ENCODE measurements around the gene MAML3.

MAML3 gene

DNA sequence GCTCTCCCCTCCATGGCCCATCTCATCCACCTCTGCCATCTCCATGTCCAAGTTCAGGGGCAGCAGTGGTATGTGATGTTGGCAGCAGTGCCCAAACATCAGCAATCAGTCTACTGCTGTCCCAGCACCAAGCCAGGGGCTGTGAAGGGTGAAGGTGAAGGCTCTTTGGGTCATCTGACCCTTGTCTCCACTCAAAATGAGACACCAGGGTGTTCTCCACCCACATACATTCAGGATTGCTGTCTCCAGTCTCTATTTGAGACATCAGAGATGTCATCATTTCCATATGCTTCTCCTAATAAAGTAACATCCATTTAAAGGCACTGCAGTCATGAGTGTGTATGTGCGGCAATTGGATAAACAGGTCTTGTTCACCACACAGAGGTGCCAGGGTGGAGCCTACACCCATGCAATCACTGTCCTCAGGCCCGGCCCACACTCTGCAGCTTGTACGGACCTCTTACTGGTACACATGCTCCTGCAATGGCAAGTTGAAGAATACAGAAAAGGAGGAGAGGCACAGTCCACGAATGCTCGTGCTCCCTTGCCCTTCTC, 22.2 kb downstream of the MAML3 start:
- no peaks in the 10 kb centered on the region for H3K9me3 ChIP-seq (ENCODE audit: control insufficient read depth in 2 of 2, low read length in 2 of 2)
- no peaks in the 10 kb centered on the region for H3K36me3 ChIP-seq (ENCODE audit: control insufficient read depth in 2 of 2, insufficient read depth in 2 of 2, low read length in 2 of 2)
- no peak overlapping the region for H3K27ac ChIP-seq (ENCODE audit: low read depth in 2 of 2, low read length in 2 of 2)
- H3K4me3 ChIP-seq (ENCODE audit: low read length in 2 of 2) = no peak overlapping the region
- no peaks in the 10 kb centered on the region for H3K27me3 ChIP-seq (ENCODE audit: control insufficient read depth in 2 of 2, insufficient read depth in 2 of 2, low read length in 2 of 2)
- H3K9ac ChIP-seq (ENCODE audit: low read depth in 1 of 2, low read length in 2 of 2) = no peak overlapping the region
- peaks cover 0 to 7% of the 10 kb centered on the region in 2 donors for H3K4me1 ChIP-seq (ENCODE audit: control insufficient read depth in 2 of 2, insufficient read depth in 2 of 2, low read length in 2 of 2)

DNA sequence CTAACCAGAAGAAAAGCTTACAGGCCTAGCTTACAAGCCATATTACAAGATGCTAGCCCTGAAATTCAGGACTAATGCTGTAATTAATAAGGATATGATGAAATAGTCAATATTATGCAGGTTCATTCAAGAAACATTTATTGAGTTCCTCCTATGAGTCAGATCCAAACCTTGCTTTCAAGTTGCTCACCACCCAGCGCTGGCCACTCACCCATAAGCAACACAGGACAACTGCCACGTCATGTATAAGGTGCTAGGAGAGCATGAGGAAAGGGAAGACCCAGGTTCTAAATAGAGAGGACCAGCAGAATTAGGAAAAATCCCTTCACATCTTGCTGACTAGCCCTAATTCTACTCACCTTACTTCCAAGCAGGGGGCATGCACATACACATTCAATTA, 23.3 kb downstream of the MAML3 start:
- Histone ChIP-seq H3K36me3 (ENCODE audit: control insufficient read depth in 2 of 2, insufficient read depth in 2 of 2, low read length in 2 of 2) (no peaks in the 10 kb centered on the region), H3K4me3 (ENCODE audit: low read length in 2 of 2) (no peak overlapping the region), H3K27ac (ENCODE audit: low read depth in 2 of 2, low read length in 2 of 2) (no peak overlapping the region), H3K9me3 (ENCODE audit: control insufficient read depth in 2 of 2, low read length in 2 of 2) (no peaks in the 10 kb centered on the region), H3K27me3 (ENCODE audit: control insufficient read depth in 2 of 2, insufficient read depth in 2 of 2, low read length in 2 of 2) (no peaks in the 10 kb centered on the region), H3K9ac (ENCODE audit: low read depth in 1 of 2, low read length in 2 of 2) (no peak overlapping the region), H3K4me1 (ENCODE audit: control insufficient read depth in 2 of 2, insufficient read depth in 2 of 2, low read length in 2 of 2) (peaks cover 0 to 7% of the 10 kb centered on the region in 2 donors)

DNA sequence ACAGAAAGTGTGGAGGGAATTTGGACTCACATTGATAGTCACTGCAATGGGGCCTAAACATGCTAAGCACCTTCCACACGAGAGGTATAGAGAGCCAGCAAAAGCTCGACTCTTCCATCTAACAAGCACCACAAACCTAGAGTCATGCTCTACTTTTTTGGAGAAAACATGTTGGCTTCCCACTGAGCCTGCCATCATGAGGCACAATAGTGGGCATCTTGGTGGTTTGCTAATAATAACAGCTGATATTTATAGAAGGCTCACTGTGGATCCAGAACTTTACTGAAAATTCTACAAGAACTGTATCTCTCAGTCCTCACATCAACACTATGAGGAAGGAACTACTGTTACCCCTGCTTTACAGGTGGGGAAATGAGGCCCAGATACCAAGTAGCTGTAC, 26.6 kb downstream of the MAML3 start:
- no peaks in the 10 kb centered on the region for H3K4me1 ChIP-seq (ENCODE audit: control insufficient read depth in 2 of 2, insufficient read depth in 2 of 2, low read length in 2 of 2)
- no peaks in the 10 kb centered on the region for H3K36me3 ChIP-seq (ENCODE audit: control insufficient read depth in 2 of 2, insufficient read depth in 2 of 2, low read length in 2 of 2)
- H3K27me3 ChIP-seq (ENCODE audit: control insufficient read depth in 2 of 2, insufficient read depth in 2 of 2, low read length in 2 of 2) = no peaks in the 10 kb centered on the region
- H3K4me3 ChIP-seq (ENCODE audit: low read length in 2 of 2) = no peak overlapping the region
- H3K9ac ChIP-seq (ENCODE audit: low read depth in 1 of 2, low read length in 2 of 2) = no peak overlapping the region
- no peak overlapping the region for H3K27ac ChIP-seq (ENCODE audit: low read depth in 2 of 2, low read length in 2 of 2)
- no peaks in the 10 kb centered on the region for H3K9me3 ChIP-seq (ENCODE audit: control insufficient read depth in 2 of 2, low read length in 2 of 2)

DNA sequence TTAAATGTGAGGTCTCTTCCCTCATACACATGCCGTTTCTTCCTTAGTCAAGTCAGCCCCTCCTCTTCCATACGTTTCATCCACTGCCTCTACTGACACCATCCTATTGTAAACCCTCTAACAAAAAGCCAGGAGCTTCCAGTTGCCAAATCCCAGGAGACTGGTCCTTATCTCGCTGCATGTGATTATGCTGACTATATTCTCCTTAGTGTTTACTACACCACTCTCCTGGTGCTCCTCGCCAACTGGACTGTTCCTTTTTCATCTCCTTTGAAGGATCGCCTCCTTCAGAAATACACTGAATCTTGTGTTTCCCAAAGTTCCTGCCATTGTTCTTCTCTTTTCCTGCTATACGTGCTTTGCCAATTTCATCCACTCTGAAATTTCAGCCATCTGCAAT, 27.7 kb downstream of the MAML3 start:
- no peak overlapping the region for H3K27ac ChIP-seq (ENCODE audit: low read depth in 2 of 2, low read length in 2 of 2)
- H3K4me1 ChIP-seq (ENCODE audit: control insufficient read depth in 2 of 2, insufficient read depth in 2 of 2, low read length in 2 of 2) = no peaks in the 10 kb centered on the region
- no peaks in the 10 kb centered on the region for H3K9me3 ChIP-seq (ENCODE audit: control insufficient read depth in 2 of 2, low read length in 2 of 2)
- no peaks in the 10 kb centered on the region for H3K27me3 ChIP-seq (ENCODE audit: control insufficient read depth in 2 of 2, insufficient read depth in 2 of 2, low read length in 2 of 2)
- H3K9ac ChIP-seq (ENCODE audit: low read depth in 1 of 2, low read length in 2 of 2) = no peak overlapping the region
- no peak overlapping the region for H3K4me3 ChIP-seq (ENCODE audit: low read length in 2 of 2)
- no peaks in the 10 kb centered on the region for H3K36me3 ChIP-seq (ENCODE audit: control insufficient read depth in 2 of 2, insufficient read depth in 2 of 2, low read length in 2 of 2)

DNA sequence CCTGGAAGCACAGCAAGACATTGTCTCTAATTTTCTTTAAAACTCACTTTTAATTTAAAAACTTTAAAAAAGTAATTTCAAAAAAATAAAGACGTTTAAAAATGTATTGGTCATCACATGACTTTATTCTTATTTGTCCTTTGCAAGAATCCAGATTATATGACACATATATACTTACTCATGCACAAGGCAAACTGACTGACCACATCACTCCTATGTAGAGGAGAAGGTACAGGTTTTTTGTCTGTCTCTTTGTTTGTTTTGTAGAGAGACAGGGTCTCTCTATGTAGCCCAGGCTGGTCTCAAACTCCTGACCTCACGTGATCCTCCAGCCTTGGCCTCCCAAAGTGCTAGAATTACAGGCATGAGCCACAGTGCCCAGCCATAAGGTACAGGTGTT, 28.6 kb downstream of the MAML3 start:
- Histone ChIP-seq H3K36me3 (ENCODE audit: control insufficient read depth in 2 of 2, insufficient read depth in 2 of 2, low read length in 2 of 2) (no peaks in the 10 kb centered on the region), H3K27ac (ENCODE audit: low read depth in 2 of 2, low read length in 2 of 2) (no peak overlapping the region), H3K4me1 (ENCODE audit: control insufficient read depth in 2 of 2, insufficient read depth in 2 of 2, low read length in 2 of 2) (no peaks in the 10 kb centered on the region), H3K27me3 (ENCODE audit: control insufficient read depth in 2 of 2, insufficient read depth in 2 of 2, low read length in 2 of 2) (no peaks in the 10 kb centered on the region), H3K9ac (ENCODE audit: low read depth in 1 of 2, low read length in 2 of 2) (no peak overlapping the region), H3K9me3 (ENCODE audit: control insufficient read depth in 2 of 2, low read length in 2 of 2) (no peaks in the 10 kb centered on the region), H3K4me3 (ENCODE audit: low read length in 2 of 2) (no peak overlapping the region)

DNA sequence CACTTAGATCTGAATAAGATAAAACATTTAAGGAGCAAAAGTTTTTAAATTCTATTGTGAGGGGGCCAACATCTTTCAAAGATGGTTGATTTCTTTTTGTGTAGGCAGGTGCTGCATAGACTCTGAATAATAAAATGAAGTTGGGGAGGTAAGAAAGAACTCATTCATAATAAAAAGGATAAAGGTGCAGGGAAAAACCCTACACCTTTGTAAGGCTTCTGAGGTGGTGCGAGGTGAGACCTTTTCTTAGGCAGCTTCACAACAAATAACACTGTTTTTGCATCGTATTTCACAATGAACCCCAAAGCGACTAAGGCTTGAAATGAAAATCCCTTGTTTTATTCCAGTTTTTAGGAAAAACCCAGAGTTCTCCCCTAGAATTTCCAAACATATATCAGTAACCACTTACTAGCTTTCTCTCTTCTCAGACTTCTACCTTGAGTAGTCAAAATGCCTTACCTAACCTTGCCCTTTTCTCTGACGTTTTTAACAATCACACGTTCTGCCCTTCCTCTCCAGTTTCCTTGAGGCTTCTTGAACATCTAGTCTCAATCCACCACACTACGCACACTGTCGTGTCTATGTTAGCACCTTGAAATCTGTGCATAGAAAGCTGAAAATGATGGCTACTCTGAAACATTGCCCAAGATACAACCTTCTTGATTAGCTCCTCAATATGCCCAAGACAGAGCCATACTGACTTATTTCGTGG, 30.2 kb downstream of the MAML3 start:
- H3K4me3 ChIP-seq (ENCODE audit: low read length in 2 of 2) = no peak overlapping the region
- no peaks in the 10 kb centered on the region for H3K27me3 ChIP-seq (ENCODE audit: control insufficient read depth in 2 of 2, insufficient read depth in 2 of 2, low read length in 2 of 2)
- H3K4me1 ChIP-seq (ENCODE audit: control insufficient read depth in 2 of 2, insufficient read depth in 2 of 2, low read length in 2 of 2) = no peaks in the 10 kb centered on the region
- H3K27ac ChIP-seq (ENCODE audit: low read depth in 2 of 2, low read length in 2 of 2) = no peak overlapping the region
- H3K9me3 ChIP-seq (ENCODE audit: control insufficient read depth in 2 of 2, low read length in 2 of 2) = no peaks in the 10 kb centered on the region
- no peak overlapping the region for H3K9ac ChIP-seq (ENCODE audit: low read depth in 1 of 2, low read length in 2 of 2)
- H3K36me3 ChIP-seq (ENCODE audit: control insufficient read depth in 2 of 2, insufficient read depth in 2 of 2, low read length in 2 of 2) = no peaks in the 10 kb centered on the region

DNA sequence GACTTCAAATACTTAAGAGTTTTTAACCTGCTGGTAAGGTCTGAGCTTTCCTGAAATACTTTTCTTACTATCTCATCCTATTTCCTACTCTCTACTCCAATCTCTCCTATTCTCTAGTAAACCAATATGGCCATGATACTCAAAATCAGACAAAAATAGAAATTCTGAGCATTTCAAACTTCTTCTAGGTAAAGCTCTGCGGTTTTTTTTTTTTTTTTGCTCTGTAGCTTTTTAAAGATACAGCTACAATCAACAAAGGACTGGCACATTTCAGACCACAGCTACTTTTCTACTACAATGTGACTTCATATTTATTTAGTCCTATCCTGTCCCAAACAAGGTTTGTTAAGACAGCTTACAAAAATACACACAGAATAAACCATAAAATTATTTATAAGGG, 31.1 kb downstream of the MAML3 start:
- H3K27me3 ChIP-seq (ENCODE audit: control insufficient read depth in 2 of 2, insufficient read depth in 2 of 2, low read length in 2 of 2) = no peaks in the 10 kb centered on the region
- H3K4me3 ChIP-seq (ENCODE audit: low read length in 2 of 2) = no peak overlapping the region
- H3K4me1 ChIP-seq (ENCODE audit: control insufficient read depth in 2 of 2, insufficient read depth in 2 of 2, low read length in 2 of 2) = no peaks in the 10 kb centered on the region
- H3K9me3 ChIP-seq (ENCODE audit: control insufficient read depth in 2 of 2, low read length in 2 of 2) = no peaks in the 10 kb centered on the region
- H3K9ac ChIP-seq (ENCODE audit: low read depth in 1 of 2, low read length in 2 of 2) = no peak overlapping the region
- no peaks in the 10 kb centered on the region for H3K36me3 ChIP-seq (ENCODE audit: control insufficient read depth in 2 of 2, insufficient read depth in 2 of 2, low read length in 2 of 2)
- no peak overlapping the region for H3K27ac ChIP-seq (ENCODE audit: low read depth in 2 of 2, low read length in 2 of 2)

DNA sequence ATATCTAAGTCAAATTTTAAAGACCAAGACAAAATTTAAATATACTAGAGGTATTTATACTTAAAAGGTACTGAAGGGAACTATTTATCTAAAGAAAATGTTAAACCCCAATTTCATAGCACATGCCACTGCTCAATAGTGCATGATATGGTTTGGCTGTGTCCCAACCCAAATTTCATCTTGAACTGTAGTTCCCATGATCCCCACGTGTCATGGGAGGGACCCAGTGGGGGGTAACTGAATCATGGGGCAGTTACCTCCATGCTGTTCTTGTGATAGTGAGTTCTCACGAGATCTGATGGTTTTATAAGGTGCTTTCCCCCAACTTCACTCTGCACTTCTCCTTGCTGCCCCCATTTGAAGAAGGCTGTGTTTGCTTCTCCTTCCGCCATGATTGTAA, 32.3 kb downstream of the MAML3 start:
- H3K27me3 ChIP-seq (ENCODE audit: control insufficient read depth in 2 of 2, insufficient read depth in 2 of 2, low read length in 2 of 2) = no peaks in the 10 kb centered on the region
- no peak overlapping the region for H3K9ac ChIP-seq (ENCODE audit: low read depth in 1 of 2, low read length in 2 of 2)
- no peaks in the 10 kb centered on the region for H3K9me3 ChIP-seq (ENCODE audit: control insufficient read depth in 2 of 2, low read length in 2 of 2)
- H3K4me1 ChIP-seq (ENCODE audit: control insufficient read depth in 2 of 2, insufficient read depth in 2 of 2, low read length in 2 of 2) = no peaks in the 10 kb centered on the region
- H3K27ac ChIP-seq (ENCODE audit: low read depth in 2 of 2, low read length in 2 of 2) = no peak overlapping the region
- no peak overlapping the region for H3K4me3 ChIP-seq (ENCODE audit: low read length in 2 of 2)
- no peaks in the 10 kb centered on the region for H3K36me3 ChIP-seq (ENCODE audit: control insufficient read depth in 2 of 2, insufficient read depth in 2 of 2, low read length in 2 of 2)

DNA sequence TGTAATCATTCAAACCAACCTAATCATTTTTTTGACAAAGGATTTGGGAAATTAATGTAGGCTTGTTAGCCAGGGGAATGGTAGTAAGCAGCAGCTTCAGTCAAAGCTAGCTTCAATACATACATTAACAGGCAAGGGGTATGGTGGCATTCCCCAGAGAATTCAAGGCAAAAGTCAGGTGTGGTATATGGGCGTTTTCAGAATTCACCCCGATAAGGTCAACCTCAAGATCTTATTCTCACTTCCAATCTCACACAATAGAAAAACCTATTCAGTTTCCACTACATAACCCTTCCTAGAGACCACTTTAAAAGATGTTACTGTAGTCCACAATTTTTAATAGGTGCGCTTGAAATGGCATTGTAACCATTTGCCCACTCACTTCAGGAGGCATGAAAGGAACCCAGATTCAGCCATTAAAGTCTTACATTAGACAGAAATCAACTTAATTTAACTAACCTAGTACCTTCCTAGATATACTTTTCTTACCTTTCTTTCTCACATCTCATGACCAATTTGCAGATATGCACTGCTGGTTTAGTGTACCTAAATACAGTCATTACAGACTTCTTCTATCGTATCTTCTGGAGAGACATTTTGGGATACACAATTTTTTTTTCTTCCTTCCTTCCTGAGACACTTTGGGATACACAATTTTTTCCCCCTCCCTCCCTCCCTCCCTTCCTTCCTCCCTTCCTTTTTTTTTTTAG, 34.9 kb downstream of the MAML3 start:
- H3K4me1 ChIP-seq (ENCODE audit: control insufficient read depth in 2 of 2, insufficient read depth in 2 of 2, low read length in 2 of 2) = no peaks in the 10 kb centered on the region
- H3K27ac ChIP-seq (ENCODE audit: low read depth in 2 of 2, low read length in 2 of 2) = no peak overlapping the region
- H3K9ac ChIP-seq (ENCODE audit: low read depth in 1 of 2, low read length in 2 of 2) = no peak overlapping the region
- no peaks in the 10 kb centered on the region for H3K9me3 ChIP-seq (ENCODE audit: control insufficient read depth in 2 of 2, low read length in 2 of 2)
- H3K4me3 ChIP-seq (ENCODE audit: low read length in 2 of 2) = no peak overlapping the region
- H3K27me3 ChIP-seq (ENCODE audit: control insufficient read depth in 2 of 2, insufficient read depth in 2 of 2, low read length in 2 of 2) = no peaks in the 10 kb centered on the region
- no peaks in the 10 kb centered on the region for H3K36me3 ChIP-seq (ENCODE audit: control insufficient read depth in 2 of 2, insufficient read depth in 2 of 2, low read length in 2 of 2)

DNA sequence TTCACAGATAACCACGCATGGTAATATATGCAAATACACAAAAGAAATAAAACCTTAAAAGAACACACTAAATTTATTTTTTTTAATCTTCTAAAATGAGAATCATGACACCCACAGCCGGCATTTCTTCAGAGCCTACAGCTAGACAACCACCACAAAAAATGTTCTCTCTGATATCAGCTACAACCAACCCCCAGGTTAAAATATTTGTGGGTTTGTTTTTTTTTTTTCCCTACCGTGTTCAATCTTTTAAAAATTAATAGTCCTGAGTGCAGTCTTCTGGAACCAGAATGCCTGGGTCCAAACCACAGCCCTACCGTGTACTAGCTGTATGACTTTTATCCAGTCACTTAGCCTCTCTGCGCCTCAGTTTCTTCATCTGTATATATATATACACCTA, 36.0 kb downstream of the MAML3 start:
- H3K4me1 ChIP-seq (ENCODE audit: control insufficient read depth in 2 of 2, insufficient read depth in 2 of 2, low read length in 2 of 2) = no peaks in the 10 kb centered on the region
- H3K36me3 ChIP-seq (ENCODE audit: control insufficient read depth in 2 of 2, insufficient read depth in 2 of 2, low read length in 2 of 2) = no peaks in the 10 kb centered on the region
- no peaks in the 10 kb centered on the region for H3K27me3 ChIP-seq (ENCODE audit: control insufficient read depth in 2 of 2, insufficient read depth in 2 of 2, low read length in 2 of 2)
- no peak overlapping the region for H3K4me3 ChIP-seq (ENCODE audit: low read length in 2 of 2)
- no peaks in the 10 kb centered on the region for H3K9me3 ChIP-seq (ENCODE audit: control insufficient read depth in 2 of 2, low read length in 2 of 2)
- no peak overlapping the region for H3K9ac ChIP-seq (ENCODE audit: low read depth in 1 of 2, low read length in 2 of 2)
- no peak overlapping the region for H3K27ac ChIP-seq (ENCODE audit: low read depth in 2 of 2, low read length in 2 of 2)
